WERI-Rb-1 (cell line): Measurements from ENCODE around the gene ADGRV1.

ENCODE experiments used
- DNase-seq: peaks from one replicate; pipeline ENCODE4 v3.0.0-alpha.2; 2020
- H3K27ac ChIP-seq: fragments of 250-450 bp; sonication (Bioruptor Pico); 2 replicates; pipeline ENCODE4 v1.5.1; 2020; ENCODE audit warnings: mild to moderate bottlenecking, moderate library complexity
- H3K27me3 ChIP-seq: fragments of 250-450 bp; sonication (Bioruptor Pico); 2 replicates; pipeline ENCODE4 v1.5.1; 2021; ENCODE audit warnings: mild to moderate bottlenecking, low read depth, moderate library complexity; ENCODE audit not compliant: insufficient read depth, severe bottlenecking
- H3K36me3 ChIP-seq: fragments of 250-450 bp; sonication (Bioruptor Pico); 2 replicates; pipeline ENCODE4 v1.5.1; 2020; ENCODE audit warnings: mild to moderate bottlenecking, moderate library complexity
- H3K4me3 ChIP-seq: 2 replicates; pipeline ENCODE4 v1.5.1; 2011; ENCODE audit warnings: low read depth, mild to moderate bottlenecking, control low read depth, low read length
- H3K9me3 ChIP-seq: fragments of 250-450 bp; sonication (Bioruptor Pico); 2 replicates; pipeline ENCODE4 v1.5.1; 2021; ENCODE audit warnings: mild to moderate bottlenecking, moderate library complexity; ENCODE audit not compliant: severe bottlenecking
- CTCF ChIP-seq: IDR thresholded peaks from 2 replicates; pipeline ENCODE4 v1.5.1; 2011; ENCODE audit warnings: low read depth, mild to moderate bottlenecking, control low read depth, inconsistent platforms, low read length

The ADGRV1 gene

GRCh38 chr5:90709323-90710155, 150.9 kb downstream of the ADGRV1 start:
- no peaks in the 10 kb centered on the region for H3K9me3 ChIP-seq
- peak; percentile 59 for TF ChIP-seq CTCF
- DNase-seq: peak; percentile 51

GRCh38 chr5:90718387-90718786, 159.8 kb downstream of the ADGRV1 start:
- TF ChIP-seq CTCF: no peak
- H3K27ac ChIP-seq: no peak overlapping the region
- no peaks in the 10 kb centered on the region for H3K9me3 ChIP-seq
- H3K4me3 ChIP-seq: no peak overlapping the region
- H3K36me3 ChIP-seq: peaks cover 11% of the 10 kb centered on the region
- H3K27me3 ChIP-seq: no peaks in the 10 kb centered on the region
- no peak for DNase-seq

More at GRCh38 chr5:90709323-90710155, 150.9 kb downstream of the ADGRV1 start:
- H3K27me3 ChIP-seq: no peaks in the 10 kb centered on the region
- H3K27ac ChIP-seq: no peak overlapping the region
- peaks cover 12% of the 10 kb centered on the region for H3K36me3 ChIP-seq
- H3K4me3 ChIP-seq: no peak overlapping the region

GRCh38 chr5:90739567-90739966, 181.0 kb downstream of the ADGRV1 start:
- Histone ChIP-seq H3K36me3 (peaks cover 27% of the 10 kb centered on the region), H3K9me3 (no peaks in the 10 kb centered on the region), H3K4me3 (no peak overlapping the region), H3K27ac (no peak overlapping the region), H3K27me3 (no peaks in the 10 kb centered on the region)
- DNase-seq: no peak
- TF ChIP-seq CTCF: no peak

- no peaks in the 10 kb centered on the region for H3K27me3 ChIP-seq
- DNase-seq: no peak
- H3K4me3 ChIP-seq: no peak overlapping the region
- no peaks in the 10 kb centered on the region for H3K9me3 ChIP-seq
- TF ChIP-seq CTCF: no peak
- no peak overlapping the region for H3K27ac ChIP-seq
- peaks cover 35% of the 10 kb centered on the region for H3K36me3 ChIP-seq
Observed at GRCh38 chr5:90740244-90740799, 181.7 kb downstream of the ADGRV1 start.

- DNase-seq: no peak
- Histone ChIP-seq H3K36me3 (peaks cover 41% of the 10 kb centered on the region), H3K27ac (no peak overlapping the region), H3K27me3 (no peaks in the 10 kb centered on the region), H3K4me3 (no peak overlapping the region), H3K9me3 (no peaks in the 10 kb centered on the region)
- TF ChIP-seq CTCF: no peak
Observed at GRCh38 chr5:90741022-90741564, 182.5 kb downstream of the ADGRV1 start.
